ENCODE results near the gene CHEK2. TPM values are rescaled to one million over a fixed set of nuclear protein-coding genes. Genes with fewer than 3 reads are reported as not detected.
"Not testable (repeated sequence)": the region's sequence is repeated elsewhere in the genome, so short reads cannot be mapped to it uniquely, and the experiment has no call there.

Gene CHEK2
- total RNA-seq, 1 donor from 2014 or later: 10.6 TPM

- H3K36me3 ChIP-seq: peaks cover 0 to 33% of the 10 kb centered on the region in 2 donors
- DNase-seq (ENCODE audit: extremely low spot score in 2 of 2): no peak
These were observed 2.2 kb upstream of the CHEK2 start for GRCh38 chr22:28743852-28744251.

DNA sequence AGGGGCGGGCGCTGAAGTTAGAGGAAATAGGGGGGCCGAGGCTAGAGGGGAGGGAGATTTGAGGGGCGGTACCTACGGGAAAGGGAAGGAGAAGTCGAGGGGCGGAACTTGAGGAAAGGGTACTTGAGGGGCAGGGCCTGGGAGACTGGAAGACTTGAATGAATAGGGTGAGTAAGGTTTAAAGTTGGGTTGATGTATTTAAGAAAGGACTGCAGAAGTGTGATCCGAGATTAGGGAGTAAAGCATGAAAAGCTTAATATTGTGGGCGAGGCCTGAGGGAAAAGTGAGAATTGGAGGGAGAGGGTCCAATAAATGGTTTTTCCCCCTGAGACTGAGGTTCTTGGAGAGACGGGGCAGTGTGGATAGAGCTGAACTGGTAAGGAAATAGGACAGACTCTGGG is 942 bp upstream of the CHEK2 start:
- Histone ChIP-seq H3K27me3 (no peaks in the 10 kb centered on the region), H3K4me1 (peaks cover 16% of the 10 kb centered on the region), H3K9me3 (no peaks in the 10 kb centered on the region), H3K27ac (peak overlapping the region; percentile 99), H3K36me3 (peaks cover 0 to 32% of the 10 kb centered on the region in 2 donors), H3K4me3 (peak overlapping the region; percentile 85 to 99)
- TF ChIP-seq POLR2AphosphoS5 (IDR thresholded peaks at IDR 0.05; ENCODE audit: insufficient read depth in 1 of 2, low read depth in 1 of 2) (no peak), POLR2A (IDR thresholded peaks at IDR 0.05) (no peak)
- TF ChIP-seq, protein P1, sequence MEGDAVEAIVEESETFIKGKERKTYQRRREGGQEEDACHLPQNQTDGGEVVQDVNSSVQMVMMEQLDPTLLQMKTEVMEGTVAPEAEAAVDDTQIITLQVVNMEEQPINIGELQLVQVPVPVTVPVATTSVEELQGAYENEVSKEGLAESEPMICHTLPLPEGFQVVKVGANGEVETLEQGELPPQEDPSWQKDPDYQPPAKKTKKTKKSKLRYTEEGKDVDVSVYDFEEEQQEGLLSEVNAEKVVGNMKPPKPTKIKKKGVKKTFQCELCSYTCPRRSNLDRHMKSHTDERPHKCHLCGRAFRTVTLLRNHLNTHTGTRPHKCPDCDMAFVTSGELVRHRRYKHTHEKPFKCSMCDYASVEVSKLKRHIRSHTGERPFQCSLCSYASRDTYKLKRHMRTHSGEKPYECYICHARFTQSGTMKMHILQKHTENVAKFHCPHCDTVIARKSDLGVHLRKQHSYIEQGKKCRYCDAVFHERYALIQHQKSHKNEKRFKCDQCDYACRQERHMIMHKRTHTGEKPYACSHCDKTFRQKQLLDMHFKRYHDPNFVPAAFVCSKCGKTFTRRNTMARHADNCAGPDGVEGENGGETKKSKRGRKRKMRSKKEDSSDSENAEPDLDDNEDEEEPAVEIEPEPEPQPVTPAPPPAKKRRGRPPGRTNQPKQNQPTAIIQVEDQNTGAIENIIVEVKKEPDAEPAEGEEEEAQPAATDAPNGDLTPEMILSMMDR (IDR thresholded peaks at IDR 0.05): no peak
- intact Hi-C loops (cut with DNase I): no loop called here
- no peak for DNase-seq (ENCODE audit: extremely low spot score in 2 of 2)

More at GRCh38 chr22:28743852-28744251, 2.2 kb upstream of the CHEK2 start:
- H3K4me3 ChIP-seq: no peak overlapping the region
- no peak overlapping the region for H3K27ac ChIP-seq
- H3K27me3 ChIP-seq: no peaks in the 10 kb centered on the region
- H3K4me1 ChIP-seq: peaks cover 16% of the 10 kb centered on the region
- TF ChIP-seq POLR2AphosphoS5 (IDR thresholded peaks at IDR 0.05; ENCODE audit: insufficient read depth in 1 of 2, low read depth in 1 of 2) (no peak), POLR2A (IDR thresholded peaks at IDR 0.05) (no peak)
- TF ChIP-seq, protein P1 (IDR thresholded peaks at IDR 0.05): no peak
- H3K9me3 ChIP-seq: no peaks in the 10 kb centered on the region
- intact Hi-C loops (cut with DNase I): no loop called here

DNA sequence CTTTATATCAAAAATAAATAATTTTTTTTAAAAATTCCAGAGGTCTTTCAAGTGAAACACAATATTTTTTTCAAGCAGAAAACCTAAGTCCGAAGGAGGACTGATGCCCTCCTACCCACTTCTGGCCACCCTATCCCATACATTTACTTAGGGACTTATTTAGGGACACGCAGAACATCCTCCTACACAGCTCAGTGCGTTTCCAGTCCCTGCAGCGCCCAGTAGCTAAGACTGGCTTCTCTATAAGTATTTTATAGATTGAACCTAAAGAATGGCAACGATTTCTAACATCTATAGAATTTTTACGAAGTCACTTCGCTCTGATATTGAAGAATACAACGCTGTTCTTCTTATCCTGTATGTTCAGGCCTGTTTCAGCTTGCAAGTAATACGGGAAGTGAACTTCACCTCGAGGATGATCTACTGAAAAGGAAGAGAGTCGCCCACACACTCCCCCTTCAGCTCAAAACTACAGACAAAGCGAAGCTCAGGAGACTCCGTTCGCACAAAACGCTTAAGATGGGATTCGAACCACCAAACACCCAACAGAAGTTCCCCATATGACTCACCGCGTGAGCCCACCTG is 328 bp downstream of the CHEK2 start:
- DNase-seq (ENCODE audit: extremely low spot score in 2 of 2): no peak
- peak overlapping the region; percentile 99 for H3K27ac ChIP-seq

DNA sequence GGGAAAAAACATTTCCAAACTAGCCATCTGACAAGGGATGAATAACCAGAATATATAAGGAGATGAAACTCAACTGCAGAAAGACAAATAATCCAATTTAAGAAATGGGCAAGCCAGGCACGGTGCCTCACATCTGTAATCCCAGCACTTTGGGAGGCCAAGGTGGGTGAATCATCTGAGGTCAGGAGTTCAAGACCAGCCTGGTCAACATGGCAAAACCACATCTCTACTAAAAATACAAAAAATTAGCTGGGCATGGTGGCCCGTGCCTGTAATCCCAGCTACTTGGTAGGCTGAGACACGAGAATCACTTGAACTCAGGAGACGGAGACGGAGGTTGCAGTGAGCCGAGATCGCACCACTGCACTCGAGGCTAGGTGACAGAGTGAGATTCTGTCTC is 2.7 kb downstream of the CHEK2 start:
- H3K9me3 ChIP-seq; DNase-seq (ENCODE audit: extremely low spot score in 2 of 2); H3K27me3 ChIP-seq; H3K36me3 ChIP-seq; intact Hi-C loops (cut with DNase I); H3K27ac ChIP-seq; H3K4me3 ChIP-seq: not testable (repeated sequence)
- peaks cover 16% of the 10 kb centered on the region for H3K4me1 ChIP-seq

More for the DNA sequence above, 328 bp downstream of the CHEK2 start:
- peak overlapping the region; percentile 85 to 99 for H3K4me3 ChIP-seq
- no peaks in the 10 kb centered on the region for H3K27me3 ChIP-seq
- intact Hi-C loops (cut with DNase I): no loop called here
- TF ChIP-seq POLR2AphosphoS5 (IDR thresholded peaks at IDR 0.05; ENCODE audit: insufficient read depth in 1 of 2, low read depth in 1 of 2): no peak
- TF ChIP-seq, protein P1 (IDR thresholded peaks at IDR 0.05): no peak
- no peak for TF ChIP-seq POLR2A (IDR thresholded peaks at IDR 0.05)
- H3K9me3 ChIP-seq: no peaks in the 10 kb centered on the region
- peaks cover 16% of the 10 kb centered on the region for H3K4me1 ChIP-seq
- peaks cover 0 to 22% of the 10 kb centered on the region in 2 donors for H3K36me3 ChIP-seq

DNA sequence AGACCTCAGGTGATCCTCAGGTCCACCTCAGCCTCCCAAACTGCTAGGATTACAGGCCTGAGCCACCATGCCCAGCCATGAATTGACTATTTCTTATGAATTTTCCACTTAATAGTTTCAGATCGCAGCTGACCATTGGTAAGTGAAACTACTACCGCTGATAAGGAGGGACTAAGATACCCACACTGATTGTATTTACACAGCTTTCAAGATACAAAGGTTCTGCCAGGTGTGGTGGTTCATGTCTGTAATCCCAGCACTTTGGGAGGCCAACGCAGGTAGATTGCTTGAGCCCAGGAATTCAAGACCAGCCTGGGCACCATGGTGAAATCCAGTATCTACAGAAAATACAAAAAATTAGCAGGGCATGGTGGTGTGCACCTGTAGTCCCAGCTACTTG is 3.9 kb downstream of the CHEK2 start:
- no peaks in the 10 kb centered on the region for H3K36me3 ChIP-seq
- H3K4me3 ChIP-seq: no peak overlapping the region
- peaks cover 6% of the 10 kb centered on the region for H3K4me1 ChIP-seq
- no peak for DNase-seq (ENCODE audit: extremely low spot score in 2 of 2)
- TF ChIP-seq POLR2A (IDR thresholded peaks at IDR 0.05): no peak
- TF ChIP-seq POLR2AphosphoS5 (IDR thresholded peaks at IDR 0.05; ENCODE audit: insufficient read depth in 1 of 2, low read depth in 1 of 2): no peak
- TF ChIP-seq, protein P1 (IDR thresholded peaks at IDR 0.05): no peak
- no peaks in the 10 kb centered on the region for H3K27me3 ChIP-seq
- H3K27ac ChIP-seq: no peak overlapping the region
- intact Hi-C loops (cut with DNase I): no loop called here
- no peaks in the 10 kb centered on the region for H3K9me3 ChIP-seq

Measured in vagina (tissue), 2 donors.